Activated T-cell treated with anti-CD3 and anti-CD28 coated beads, Interleukin-2, amount 50 U/mL, for 48 hours (primary cell): Measurements from ENCODE around the gene GALNT7.

ENCODE experiments used
- DNase-seq, 2 experiments: peaks; one replicate each; pipeline ENCODE4 v3.0.0-alpha.2; 2020

GALNT7 gene

GRCh38 chr4:173317004-173317403, 148.4 kb downstream of the GALNT7 start:
- DNase-seq = no peak

DNA sequence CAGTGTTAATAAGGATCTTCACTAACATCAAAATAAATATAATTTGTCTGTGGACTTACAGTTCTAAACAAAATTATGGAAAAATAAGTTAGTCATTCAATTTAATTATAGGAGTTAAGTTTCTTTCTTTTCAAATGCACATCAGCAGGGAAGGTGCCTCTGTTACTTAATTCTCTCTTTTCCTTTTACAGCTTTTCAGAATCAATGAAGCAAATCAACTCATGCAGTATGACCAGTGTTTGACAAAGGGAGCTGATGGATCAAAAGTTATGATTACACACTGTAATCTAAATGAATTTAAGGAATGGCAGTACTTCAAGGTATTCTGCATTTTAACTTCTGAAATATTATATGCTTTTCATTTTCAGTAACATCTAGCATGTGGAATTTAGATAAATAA, 149.6 kb downstream of the GALNT7 start:
- DNase-seq = no peak

DNA sequence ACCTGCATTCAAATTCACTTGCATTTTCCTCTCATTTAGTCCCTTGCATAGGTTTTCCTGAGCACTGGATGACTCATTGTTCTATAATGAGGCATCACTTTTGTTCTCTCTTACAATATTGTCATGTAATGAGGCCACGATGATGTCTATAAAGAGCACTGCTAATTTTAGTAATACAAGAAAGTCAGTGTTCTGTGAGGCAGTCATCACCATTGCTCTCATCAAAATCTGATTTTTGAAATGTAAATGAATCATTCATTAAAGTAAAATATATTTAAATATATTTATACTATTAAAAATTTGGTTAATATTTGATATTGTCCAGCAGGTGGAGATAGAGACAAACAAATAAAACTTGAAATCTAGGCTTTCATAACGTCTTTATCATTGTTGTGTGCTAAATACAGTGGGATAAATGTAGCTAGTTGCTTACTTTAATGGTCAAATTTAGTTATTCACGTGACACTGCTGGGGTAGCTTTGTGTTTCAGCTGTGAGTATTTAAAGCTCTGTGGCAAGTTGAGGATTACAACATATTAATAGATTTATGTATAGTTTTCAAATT, 150.1 kb downstream of the GALNT7 start:
- DNase-seq = no peak

GRCh38 chr4:173319696-173320095, 151.1 kb downstream of the GALNT7 start:
- DNase-seq = no peak

DNA sequence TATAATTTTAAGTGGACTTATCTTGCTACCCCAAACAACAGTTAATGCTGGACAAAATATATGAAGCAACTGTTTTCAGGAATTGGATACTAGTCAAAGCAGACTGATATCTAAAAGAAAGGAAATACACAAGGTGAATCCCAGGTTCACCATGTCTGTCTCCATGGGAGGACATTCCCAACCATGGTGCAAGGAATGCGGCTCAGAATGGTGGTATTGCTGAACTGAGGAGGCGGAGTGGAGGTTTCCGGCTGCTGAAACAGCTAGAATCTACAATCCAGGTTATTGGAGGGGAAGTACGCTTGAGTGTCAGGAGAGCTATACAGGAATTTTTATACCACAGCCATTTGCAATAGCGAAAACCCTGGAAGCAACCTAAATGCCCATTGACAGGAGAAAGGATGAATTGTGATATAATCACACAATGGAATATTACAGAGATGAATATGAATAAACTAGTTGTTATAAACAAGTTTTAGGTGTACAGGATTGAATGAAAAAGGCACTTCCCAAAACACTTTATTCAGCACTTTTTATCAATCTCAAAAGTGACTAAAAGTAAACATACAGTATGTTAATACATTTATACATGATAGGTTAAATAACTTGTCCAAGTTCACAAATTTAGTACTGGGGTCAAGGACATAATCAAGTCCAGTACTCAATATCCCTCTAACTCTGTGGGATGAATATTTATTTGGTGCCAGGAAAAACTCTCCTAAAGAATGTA, 156.6 kb downstream of the GALNT7 start:
- no peak for DNase-seq

DNA sequence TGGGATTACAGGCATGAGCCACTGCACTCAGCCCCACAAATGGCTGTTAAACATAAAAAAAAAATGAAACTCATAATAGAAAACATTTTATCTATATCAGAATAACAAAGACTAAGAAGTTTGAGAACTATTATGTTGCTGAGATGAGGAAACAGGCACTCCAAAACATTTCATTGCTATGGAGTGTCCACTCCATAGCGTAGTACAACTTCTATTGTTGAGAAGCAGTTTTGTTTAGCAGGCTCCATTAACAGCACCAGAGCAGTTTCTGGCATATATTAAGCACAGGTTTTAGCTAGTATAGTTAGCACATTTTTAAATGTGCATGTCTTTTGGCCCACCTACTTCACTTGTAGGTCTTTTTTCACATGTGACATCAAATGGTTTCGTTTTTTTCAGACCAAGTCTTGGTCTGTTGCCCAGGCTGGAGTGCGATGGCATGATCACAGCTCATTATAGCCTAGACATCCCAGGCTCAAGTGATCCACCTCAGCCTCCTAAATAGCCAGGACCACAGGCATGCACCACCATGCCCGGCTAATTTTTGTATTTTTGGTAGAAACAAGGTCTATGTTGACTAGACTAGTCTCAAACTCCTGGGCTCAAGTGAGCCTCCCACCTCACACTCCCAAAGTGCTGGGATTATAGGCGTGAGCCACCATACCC, 159.8 kb downstream of the GALNT7 start:
- DNase-seq = no peak

DNA sequence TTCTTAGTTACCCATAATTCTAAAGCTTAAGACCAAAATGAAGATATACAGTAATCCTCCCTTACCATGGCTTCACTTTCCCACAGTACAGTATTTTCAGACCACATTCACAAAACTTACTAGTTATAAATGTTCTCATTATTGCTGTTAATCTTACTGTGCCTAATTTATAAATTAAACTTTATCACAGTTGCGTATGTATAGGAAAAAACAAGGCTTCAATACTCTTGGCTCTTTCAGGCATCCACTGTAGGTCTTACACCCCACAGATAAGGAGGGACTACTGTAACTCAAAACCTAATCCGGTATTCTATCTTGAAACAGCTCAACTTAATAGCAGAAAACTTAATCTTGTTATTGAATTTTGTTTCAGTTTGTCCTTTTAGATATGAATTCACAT, 162.0 kb downstream of the GALNT7 start:
- DNase-seq = no peak

DNA sequence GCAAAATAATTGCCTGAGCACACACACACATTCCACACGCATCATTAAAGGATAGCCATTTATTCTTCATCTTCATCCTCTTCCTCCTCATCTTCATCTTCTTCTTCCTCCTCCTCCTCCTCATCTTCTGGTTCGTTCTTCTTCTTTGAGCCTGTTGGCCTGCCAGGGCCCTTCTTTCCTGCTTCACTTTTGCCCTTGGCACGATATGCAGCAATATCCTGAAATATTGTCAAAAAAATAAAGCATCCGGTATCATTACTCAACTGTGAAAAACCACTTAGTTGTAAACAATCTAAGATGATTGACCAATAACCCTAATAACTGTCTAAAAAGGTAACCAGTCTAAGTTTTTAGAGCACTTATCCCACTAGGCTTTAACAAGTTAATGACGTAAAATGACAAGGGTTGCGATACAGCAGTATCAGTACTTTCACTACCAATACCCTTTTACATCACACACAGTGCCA, 163.4 kb downstream of the GALNT7 start:
- DNase-seq = no peak

GRCh38 chr4:173332963-173333657, 164.5 kb downstream of the GALNT7 start:
- peak in 1 of 2 experiments; percentile 45 for DNase-seq

DNA sequence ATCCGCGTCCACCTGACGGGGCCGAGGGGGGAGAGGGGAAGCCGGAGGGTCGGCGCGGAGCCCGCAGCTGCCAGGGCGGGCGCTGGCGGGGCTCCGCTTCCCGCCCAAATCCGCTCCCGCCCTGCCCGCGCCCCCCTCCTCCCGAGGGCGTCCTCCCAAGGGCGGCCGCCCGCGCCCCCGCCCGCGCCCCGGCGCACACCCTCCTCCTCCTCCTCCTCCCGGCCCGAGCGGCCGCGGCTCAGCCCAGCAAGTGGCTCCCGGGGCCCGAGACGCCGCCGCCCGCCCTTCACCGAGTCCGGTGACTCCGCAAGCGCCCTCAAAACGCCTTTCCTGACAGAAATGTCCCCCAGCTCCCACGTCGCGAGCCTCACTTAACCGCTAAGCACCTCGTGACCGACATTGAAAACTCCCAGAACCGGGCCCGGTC, 165.1 kb downstream of the GALNT7 start:
- DNase-seq = no peak

DNA sequence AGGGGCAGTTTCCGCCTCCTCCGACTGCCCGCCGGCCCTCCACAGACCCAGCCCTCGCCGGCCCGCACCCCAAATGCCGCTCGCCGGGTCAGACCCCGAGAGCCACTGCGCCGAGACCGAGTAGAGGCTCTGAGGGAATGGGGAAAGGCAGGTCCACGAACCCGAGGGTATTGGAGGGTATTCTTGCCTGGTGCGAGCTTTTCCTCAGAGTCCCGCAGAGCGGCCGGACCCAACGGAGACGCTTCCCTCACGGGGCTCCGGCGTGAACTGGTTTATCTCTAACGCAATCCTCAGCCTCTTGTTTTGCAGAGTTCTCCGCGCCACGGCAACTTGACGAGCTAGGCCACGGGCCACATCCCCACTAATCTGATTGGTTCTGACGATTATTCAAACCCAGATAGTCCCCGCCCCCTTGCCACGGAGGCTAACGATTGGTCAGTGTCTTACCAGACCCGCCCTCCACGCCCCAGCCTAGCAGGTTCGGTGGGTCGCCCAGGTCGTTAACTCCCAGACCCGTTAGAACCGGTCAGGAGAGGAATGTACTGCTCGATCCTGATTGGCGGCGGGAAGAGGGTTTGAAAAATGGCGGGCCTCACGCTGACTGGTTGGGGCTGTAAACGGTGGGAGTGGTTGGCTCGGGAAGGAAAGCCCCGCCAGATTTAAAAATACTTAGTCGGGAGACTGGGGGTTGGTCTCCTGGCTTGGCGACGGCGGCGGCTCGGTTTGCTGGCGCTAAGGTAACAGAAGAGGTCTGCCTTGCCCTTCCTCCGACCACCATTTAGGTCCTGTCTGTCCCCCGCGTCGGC, 165.7 kb downstream of the GALNT7 start, which contains the start of gene HMGB2:
Gene HMGB2 (minus strand): TSS at position 274 of the 806 bp plus-strand sequence. CDS start 709 bp downstream, outside the sequence.
- DNase-seq = peak; percentile 99 to 100

DNA sequence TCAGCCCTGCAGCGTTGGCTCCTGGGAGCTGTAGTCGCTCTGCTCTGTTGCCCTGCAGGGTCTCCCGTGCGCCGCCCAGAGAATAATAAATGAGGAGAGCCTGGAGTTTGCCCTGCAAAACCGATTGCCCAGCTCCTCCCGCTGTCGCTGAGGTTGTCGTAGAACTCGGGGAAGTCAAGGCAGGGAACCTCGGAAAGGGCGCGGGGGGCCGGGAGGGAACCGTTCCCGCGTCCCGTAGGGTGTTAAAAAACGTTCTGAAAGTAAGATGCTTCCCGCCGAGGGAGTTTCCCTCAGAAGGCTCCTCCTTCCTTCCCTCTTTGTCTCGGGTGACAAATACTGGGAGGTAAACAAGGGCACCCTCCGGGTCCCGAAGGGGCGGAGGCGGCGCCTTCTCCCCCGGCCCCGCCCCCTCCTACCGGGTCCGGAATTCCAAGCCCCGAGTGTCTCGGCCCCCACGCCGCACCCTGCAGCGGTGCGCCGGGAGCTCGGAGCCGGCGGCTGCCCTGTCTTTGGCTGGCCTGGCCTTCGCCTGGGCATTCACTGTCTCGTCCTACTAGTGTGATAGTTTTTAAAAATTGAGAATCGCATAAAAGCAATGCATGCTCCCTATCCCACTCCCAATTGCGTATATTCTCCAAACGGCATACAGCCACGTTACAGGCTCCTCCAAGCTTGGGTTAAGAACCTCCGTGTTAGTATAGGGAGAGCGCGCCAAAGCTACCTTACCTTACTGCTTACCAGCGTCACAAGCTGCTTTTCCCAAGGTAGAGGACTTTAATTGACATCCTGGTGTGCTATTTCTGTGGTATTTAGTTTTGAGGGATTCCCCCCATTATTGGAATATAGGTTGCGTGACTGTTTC, 166.5 kb downstream of the GALNT7 start:
- DNase-seq = peak in 1 of 2 experiments; percentile 77

DNA sequence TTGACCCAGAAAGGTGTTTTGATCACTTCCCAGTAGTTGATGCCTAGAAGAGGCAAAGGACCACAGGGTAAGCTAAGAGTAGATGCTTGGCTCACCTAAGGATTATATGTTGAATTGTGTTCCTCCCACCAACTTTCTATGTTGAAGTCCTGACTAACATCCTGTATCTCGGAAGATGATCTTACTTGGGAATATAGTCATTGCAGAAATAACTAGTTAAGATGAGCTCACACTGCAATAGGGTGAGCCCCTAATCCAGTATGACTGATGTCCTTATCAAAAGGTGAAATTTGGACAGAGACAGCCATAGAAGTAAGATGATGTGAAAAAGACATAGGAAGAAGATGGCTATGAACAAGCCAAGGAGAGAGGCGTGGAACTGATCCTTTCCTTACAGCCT, 168.9 kb downstream of the GALNT7 start:
- DNase-seq = no peak

DNA sequence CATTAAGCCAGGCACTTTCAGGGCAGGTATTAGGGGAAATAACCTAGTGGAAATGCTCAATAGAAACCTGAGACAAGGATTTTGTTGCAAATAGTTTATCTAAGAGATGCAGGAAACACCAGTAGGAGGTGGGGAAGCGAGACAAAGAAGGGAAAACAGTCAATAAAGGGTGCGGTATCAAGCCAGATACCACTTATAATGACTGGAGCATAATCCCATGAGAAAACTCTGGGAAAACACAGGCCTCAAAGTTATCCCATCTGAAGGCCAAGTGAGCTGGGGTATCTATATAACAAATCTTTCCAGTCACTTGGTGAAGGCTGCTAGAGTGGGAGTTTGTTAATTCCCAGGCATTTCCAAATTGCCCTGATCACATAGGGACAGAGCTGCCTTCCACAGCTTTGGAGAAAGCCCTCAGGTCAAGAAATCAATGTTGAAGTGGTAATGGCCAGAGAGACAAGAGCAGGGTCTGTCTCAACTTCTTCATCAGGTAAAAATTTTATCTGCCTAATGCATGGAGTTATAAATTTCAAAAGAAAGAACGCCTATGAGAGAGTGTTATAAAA, 175.3 kb downstream of the GALNT7 start:
- DNase-seq = no peak

DNA sequence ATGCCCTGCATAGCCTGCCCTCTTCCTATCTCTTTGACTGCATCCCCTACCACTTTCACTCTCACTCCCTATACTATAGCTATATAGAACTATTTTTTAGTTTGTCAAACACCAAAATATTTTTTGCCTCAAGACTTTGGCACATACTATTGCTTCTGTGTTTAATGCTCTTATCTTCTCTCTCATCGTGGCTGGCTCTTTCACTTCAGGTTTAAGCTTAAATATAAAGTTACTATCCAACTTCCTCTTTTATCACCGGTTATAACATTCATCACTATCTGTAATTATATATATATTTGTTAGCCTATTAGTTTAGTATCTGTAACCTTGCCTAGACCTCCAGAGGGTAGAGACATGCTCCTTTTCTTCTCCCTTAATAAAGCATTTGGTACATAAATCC, 177.0 kb downstream of the GALNT7 start:
- no peak for DNase-seq

DNA sequence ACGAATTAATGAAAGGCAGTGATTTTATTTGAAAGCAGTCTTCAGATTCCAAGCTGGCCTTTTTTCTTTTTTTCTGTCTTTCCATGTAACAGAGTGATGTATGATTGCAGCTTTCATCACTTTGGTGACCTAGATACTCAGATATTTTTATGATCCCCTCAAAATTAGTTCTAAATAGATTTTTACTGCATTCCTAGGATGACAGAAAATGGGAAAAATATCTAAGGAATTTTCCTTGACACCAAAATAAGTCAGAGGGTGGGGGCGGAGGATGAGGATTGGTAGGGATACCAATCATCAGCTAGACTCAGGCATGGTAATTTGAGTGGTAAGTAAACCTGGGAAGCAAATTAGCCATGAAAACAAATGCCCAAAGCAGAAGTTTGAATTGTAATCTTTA, 177.5 kb downstream of the GALNT7 start:
- no peak for DNase-seq

DNA sequence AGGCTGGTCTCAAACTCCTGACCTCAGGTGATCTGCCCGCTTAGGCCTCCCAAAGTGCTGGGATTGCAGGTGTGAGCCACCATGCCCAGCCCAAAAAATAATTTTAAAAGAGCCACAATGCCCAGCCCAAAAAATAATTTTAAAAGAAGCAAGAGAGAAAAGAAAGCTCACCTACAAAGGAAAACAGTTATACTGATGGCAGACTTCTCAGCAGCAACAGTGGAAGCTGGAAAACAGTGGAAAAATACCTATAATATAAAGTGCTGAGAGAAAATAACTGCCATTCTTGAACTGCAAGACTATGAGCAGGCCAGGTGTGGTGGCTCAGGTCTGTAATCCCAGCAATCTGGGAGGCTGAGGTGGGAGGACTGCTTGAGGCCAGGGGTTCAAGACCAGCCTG, 178.9 kb downstream of the GALNT7 start:
- no peak for DNase-seq

GRCh38 chr4:173357939-173358338, 189.3 kb downstream of the GALNT7 start:
- DNase-seq = no peak

DNA sequence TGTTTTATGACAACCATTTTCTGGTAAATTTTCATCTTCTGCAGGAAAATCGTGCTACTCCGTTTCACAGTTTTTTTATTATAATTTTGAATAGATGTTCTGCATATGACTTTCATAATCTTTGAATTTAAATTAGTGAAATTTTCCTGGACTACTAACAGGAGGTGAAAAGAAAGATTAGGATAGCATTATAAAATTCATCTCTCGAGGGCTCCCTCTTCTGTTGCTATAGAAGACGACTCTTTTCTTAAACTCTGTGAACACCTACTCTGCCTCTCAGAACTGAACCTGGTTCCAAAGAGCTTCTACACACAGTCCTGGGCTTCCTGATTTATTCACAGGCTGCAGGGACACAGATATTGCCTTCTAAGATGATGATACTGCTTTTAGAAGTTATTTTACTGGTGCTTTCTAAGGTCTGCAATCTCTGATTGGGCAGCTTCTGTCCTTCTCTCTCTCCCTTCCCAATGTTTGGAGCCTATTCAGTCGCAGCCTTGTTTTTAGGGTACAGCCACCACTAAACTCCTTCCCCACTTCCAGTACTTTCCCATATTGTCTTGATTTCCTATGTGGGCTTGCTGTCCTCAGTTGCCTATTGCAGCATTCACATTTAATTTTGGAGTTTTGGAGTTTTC, 192.1 kb downstream of the GALNT7 start:
- DNase-seq = no peak

DNA sequence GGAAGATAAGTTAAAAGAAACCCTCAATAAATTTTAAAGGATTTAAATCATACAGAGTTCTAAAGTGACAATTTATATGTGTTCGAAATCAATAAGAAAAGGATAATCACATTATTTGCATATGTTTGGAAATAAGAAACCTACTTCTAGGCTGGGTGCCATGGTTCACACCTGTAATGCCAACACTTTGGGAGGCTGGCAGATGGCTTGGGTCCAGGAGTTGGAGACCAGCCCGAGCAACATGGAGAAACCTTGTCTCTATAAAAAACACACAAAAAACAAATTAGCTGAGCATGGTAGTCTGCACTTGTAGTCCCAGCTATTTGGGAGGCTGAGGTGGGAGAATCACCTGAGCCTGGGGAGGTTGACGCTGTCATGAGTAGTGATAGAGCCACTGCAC, 194.1 kb downstream of the GALNT7 start:
- DNase-seq = no peak
